IPS DF 6.9 (cell line): ENCODE results near the gene HIVEP1.

Experiments
- DNase-seq: peaks from one replicate; pipeline ENCODE4 v3.0.0-alpha.2; 2013; ENCODE audit warnings: low read depth, low spot score
- H3K27ac ChIP-seq: one replicate; pipeline ENCODE4 v1.5.1; 2013; ENCODE audit warnings: low read length, control low read depth
- H3K27me3 ChIP-seq: 2 replicates; pipeline ENCODE4 v1.6.1; 2013; ENCODE audit warnings: mild to moderate bottlenecking, low read length; ENCODE audit not compliant: control insufficient read depth, insufficient read depth
- H3K36me3 ChIP-seq: 2 replicates; pipeline ENCODE4 v1.6.1; 2013; ENCODE audit warnings: low read length; ENCODE audit not compliant: control insufficient read depth, insufficient read depth
- H3K4me1 ChIP-seq: 2 replicates; pipeline ENCODE4 v1.6.1; 2013; ENCODE audit warnings: low read length; ENCODE audit not compliant: control insufficient read depth, insufficient read depth
- H3K4me3 ChIP-seq: 2 replicates; pipeline ENCODE4 v1.5.1; 2013; ENCODE audit warnings: mild to moderate bottlenecking, low read length
- H3K9me3 ChIP-seq: 2 replicates; pipeline ENCODE4 v1.6.1; 2013; ENCODE audit warnings: low read length, inconsistent platforms; ENCODE audit not compliant: control insufficient read depth, insufficient read depth
- WGBS: extraction: QIAGEN DNeasy Blood & Tissue Kit; methylation state at CpG from one replicate; pipeline ENCODE4 v1.1.7; 2013; ENCODE audit warnings: mixed read lengths, missing lambda C conversion rate; ENCODE audit not compliant: insufficient read length, insufficient coverage; 5-methylcytosine and 5-hydroxymethylcytosine counted together

Gene HIVEP1

DNA sequence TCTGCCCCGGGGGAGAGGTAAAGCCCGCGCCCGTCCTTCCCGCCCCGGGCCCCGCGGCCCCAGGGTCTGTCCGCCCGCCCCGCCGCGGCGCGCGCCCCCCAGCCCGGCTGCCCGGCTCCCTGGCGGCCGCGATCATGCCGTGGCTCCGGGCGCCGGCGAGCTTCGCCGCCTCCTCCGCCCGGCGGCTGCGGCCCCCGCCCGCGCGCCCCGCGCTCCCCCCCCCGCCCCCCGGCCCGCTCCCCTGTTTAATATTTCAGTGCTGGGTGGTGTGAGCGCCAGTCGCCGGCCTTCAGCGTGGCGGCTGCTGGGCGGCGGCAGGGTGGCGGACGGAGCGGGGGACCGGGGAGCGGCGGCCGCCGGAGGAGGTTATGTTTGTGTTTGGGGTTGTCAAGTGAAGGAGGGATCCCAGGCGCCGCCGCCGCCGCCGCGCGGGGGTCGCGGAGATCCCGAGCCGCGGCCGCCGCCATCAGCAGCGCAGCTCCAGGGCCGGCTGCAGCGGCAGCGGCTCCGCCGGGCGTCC is at the start of gene HIVEP1:
Gene HIVEP1 (plus strand): TSS at position 275 of the 520 bp plus-strand sequence. CDS start 3,317 bp downstream, outside the sequence.
- H3K27ac ChIP-seq, result no peak within 1 kb of the TSS
- H3K27me3 ChIP-seq, result no peaks in the 10 kb centered on the region
- no peak for DNase-seq
- H3K36me3 ChIP-seq, result peaks cover 4% of the 10 kb centered on the region; the same call in 1 of the 2 replicates
- WGBS, result no CpG with 5 or more reads among the region's 78 CpGs
- no peaks in the 10 kb centered on the region for H3K9me3 ChIP-seq
- peak within 1 kb of the TSS; percentile 67; the same call in 1 of the 2 replicates for H3K4me3 ChIP-seq
- H3K4me1 ChIP-seq, result no peaks in the 10 kb centered on the region

- Histone ChIP-seq H3K4me3 (no peak overlapping the region), H3K36me3 (no peaks in the 10 kb centered on the region), H3K27ac (no peak overlapping the region), H3K9me3 (no peaks in the 10 kb centered on the region), H3K27me3 (no peaks in the 10 kb centered on the region), H3K4me1 (no peaks in the 10 kb centered on the region)
- 100% methylated on average over 3 of the region's 3 CpGs for whole genome bisulfite sequencing
- no peak for DNase-seq
These were observed 48.2 kb upstream of the HIVEP1 start for GRCh38 chr6:11963756-11964500.

DNA sequence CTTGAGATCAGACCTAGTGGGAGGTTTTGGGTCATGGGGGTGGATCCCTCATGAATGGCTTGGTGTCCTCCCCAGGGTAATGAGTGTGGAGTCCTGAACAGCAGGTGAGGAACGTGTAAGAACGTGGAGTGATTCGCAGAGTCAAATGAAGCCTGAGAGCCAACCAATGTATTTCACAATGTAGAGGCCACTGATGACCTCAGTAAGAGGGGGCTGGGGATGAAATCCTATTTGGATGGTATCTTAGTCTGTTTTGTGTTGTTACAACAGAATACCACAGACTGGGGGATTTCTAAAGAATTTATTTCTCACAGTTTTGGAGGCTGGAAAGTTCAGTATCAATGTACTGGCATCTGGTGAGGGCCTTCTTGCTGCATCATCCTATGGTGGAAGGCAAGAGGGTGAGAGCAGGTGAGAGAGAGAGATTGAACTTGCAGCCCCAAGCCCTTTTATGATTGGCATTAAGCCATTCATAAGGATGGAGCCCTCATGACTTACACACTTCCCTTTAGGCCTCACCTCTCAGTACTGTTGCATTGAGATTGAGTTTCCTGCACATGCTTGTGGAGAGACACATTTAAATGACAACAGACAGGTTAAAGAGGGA is 47.3 kb upstream of the HIVEP1 start:
- H3K9me3 ChIP-seq, result no peaks in the 10 kb centered on the region
- no CpG with 5 or more reads among the region's 3 CpGs for WGBS
- H3K36me3 ChIP-seq, result no peaks in the 10 kb centered on the region
- no peak overlapping the region for H3K27ac ChIP-seq
- no peaks in the 10 kb centered on the region for H3K4me1 ChIP-seq
- no peak overlapping the region for H3K4me3 ChIP-seq
- DNase-seq, result no peak
- H3K27me3 ChIP-seq, result no peaks in the 10 kb centered on the region

GRCh38 chr6:11965499-11965898 is 46.6 kb upstream of the HIVEP1 start:
- DNase-seq, result no peak
- no peak overlapping the region for H3K27ac ChIP-seq
- H3K9me3 ChIP-seq, result no peaks in the 10 kb centered on the region
- no peak overlapping the region for H3K4me3 ChIP-seq
- H3K4me1 ChIP-seq, result no peaks in the 10 kb centered on the region
- no CpG with 5 or more reads among the region's 2 CpGs for WGBS
- no peaks in the 10 kb centered on the region for H3K27me3 ChIP-seq
- no peaks in the 10 kb centered on the region for H3K36me3 ChIP-seq

DNA sequence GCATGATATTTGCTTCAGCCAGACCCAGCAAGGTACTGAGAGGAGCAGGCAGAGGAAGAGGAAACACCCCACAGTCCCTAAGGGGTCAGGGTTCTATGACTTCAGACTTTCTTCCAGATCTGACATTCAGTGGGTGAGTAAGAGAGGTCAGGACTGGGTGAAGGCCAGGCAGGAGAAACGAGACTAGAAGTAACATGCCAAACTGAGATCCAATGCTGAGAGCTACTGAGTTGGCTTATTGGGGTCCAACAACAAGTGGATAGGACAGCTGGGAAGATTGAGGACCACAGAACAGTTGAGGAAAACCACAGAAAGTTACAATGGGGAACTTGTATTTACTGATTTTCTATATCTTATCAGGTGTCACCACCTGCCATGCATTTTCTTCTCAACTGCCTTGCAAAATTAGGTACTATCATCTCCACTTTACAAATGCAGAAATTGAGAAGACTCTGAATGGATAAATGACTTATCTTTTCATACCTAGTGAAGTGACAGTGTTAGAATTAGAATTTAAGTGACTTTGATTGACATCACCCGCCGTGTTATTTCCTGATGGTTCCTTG is 43.8 kb upstream of the HIVEP1 start:
- Histone ChIP-seq H3K27ac (no peak overlapping the region), H3K36me3 (no peaks in the 10 kb centered on the region), H3K4me1 (peaks cover 9% of the 10 kb centered on the region; the same call in 1 of the 2 replicates), H3K4me3 (no peak overlapping the region), H3K27me3 (no peaks in the 10 kb centered on the region), H3K9me3 (no peaks in the 10 kb centered on the region)
- no CpG with 5 or more reads among the region's 3 CpGs for WGBS
- no peak for DNase-seq

GRCh38 chr6:11969092-11969491 is 43.0 kb upstream of the HIVEP1 start:
- H3K4me3 ChIP-seq, result no peak overlapping the region
- peaks cover 9% of the 10 kb centered on the region; the same call in 1 of the 2 replicates for H3K4me1 ChIP-seq
- DNase-seq, result no peak
- H3K9me3 ChIP-seq, result no peaks in the 10 kb centered on the region
- no peaks in the 10 kb centered on the region for H3K27me3 ChIP-seq
- H3K27ac ChIP-seq, result no peak overlapping the region
- H3K36me3 ChIP-seq, result no peaks in the 10 kb centered on the region
- no CpG with 5 or more reads among the region's 2 CpGs for whole genome bisulfite sequencing

DNA sequence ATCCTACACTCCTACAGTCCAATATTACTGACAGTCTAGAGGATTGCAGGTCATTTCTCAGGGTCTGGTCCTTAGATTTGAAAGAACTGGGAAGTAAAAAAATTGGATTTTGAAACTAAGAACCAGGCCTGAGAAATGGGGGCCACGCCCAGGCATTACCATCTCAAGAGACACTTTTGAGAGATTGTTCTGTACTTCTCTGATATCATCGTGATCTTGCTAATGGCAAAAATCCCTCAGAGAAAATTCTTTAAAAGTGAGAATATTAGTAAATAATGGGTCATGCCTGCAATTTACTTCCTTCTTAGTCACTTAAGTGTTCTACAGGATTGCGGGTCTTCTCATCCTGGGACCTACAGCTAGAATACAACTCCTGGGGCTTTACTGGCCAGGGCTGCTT is 42.0 kb upstream of the HIVEP1 start:
- H3K4me1 ChIP-seq, result peaks cover 9% of the 10 kb centered on the region; the same call in 1 of the 2 replicates
- no peaks in the 10 kb centered on the region; the same call in 1 of the 2 replicates for H3K27me3 ChIP-seq
- H3K9me3 ChIP-seq, result no peaks in the 10 kb centered on the region
- DNase-seq, result no peak
- H3K36me3 ChIP-seq, result no peaks in the 10 kb centered on the region
- H3K4me3 ChIP-seq, result no peak overlapping the region
- WGBS, result no CpG with 5 or more reads among the region's 3 CpGs
- no peak overlapping the region for H3K27ac ChIP-seq

GRCh38 chr6:11971154-11971553 is 41.0 kb upstream of the HIVEP1 start:
- no peaks in the 10 kb centered on the region for H3K9me3 ChIP-seq
- no CpG with 5 or more reads among the region's 2 CpGs for WGBS
- no peaks in the 10 kb centered on the region; the same call in 1 of the 2 replicates for H3K27me3 ChIP-seq
- no peak overlapping the region for H3K4me3 ChIP-seq
- no peaks in the 10 kb centered on the region for H3K36me3 ChIP-seq
- no peak overlapping the region for H3K27ac ChIP-seq
- no peak for DNase-seq
- H3K4me1 ChIP-seq, result peaks cover 9% of the 10 kb centered on the region; the same call in 1 of the 2 replicates

DNA sequence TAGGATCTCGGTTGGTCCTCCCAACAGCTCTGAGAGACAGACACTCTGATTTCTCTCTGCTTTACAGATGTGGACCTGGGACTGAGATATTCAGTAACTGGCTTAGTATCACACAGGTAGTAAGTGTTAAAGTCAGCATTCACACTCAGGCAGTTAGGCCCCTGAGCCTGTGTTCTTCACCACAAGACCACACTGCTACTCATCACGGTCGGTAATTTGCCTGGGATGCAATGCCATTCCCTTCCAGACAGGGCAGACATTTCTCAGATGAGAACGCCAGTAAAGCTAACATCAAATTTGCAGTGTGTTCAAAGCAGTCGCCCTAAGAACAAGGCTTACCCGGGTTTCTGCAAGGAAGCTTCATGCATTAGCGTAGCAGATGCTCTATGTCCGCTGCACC is 39.8 kb upstream of the HIVEP1 start:
- no CpG with 5 or more reads among the region's 8 CpGs for WGBS
- Histone ChIP-seq H3K36me3 (no peaks in the 10 kb centered on the region), H3K4me3 (no peak overlapping the region), H3K4me1 (peaks cover 9% of the 10 kb centered on the region; the same call in 1 of the 2 replicates), H3K9me3 (no peaks in the 10 kb centered on the region), H3K27ac (no peak overlapping the region), H3K27me3 (no peaks in the 10 kb centered on the region; the same call in 1 of the 2 replicates)
- no peak for DNase-seq

DNA sequence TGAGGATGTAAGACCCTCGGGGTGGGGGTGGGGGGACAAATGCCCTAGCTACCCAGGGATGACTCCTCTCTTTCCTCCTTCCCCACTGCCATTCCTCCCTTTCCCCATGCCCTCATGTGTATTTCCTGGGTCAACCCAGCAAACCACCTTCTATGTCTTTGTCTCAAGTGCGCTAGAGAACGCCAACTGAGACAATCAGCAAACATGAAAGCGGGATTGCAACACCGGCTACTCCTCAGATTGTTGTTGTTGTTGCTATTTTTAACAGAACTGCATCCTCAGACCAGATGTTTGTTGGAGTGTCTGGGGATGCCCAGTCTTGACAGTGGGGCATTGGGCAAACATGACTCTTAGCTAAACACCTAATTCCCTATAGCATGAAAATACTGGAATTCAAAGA is 39.3 kb upstream of the HIVEP1 start:
- Histone ChIP-seq H3K4me3 (no peak overlapping the region), H3K27me3 (no peaks in the 10 kb centered on the region; the same call in 1 of the 2 replicates), H3K9me3 (no peaks in the 10 kb centered on the region), H3K36me3 (no peaks in the 10 kb centered on the region), H3K4me1 (peaks cover 9% of the 10 kb centered on the region; the same call in 1 of the 2 replicates), H3K27ac (no peak overlapping the region)
- WGBS, result no CpG with 5 or more reads among the region's 5 CpGs
- DNase-seq, result no peak
